ENCODE measurements around the gene KCNK4.
A peak's percentile ranks its signal among the peaks of the same experiment; 100 is the strongest.
"Not testable (repeated sequence)": the region's sequence is repeated elsewhere in the genome, so short reads cannot be mapped to it uniquely, and the experiment has no call there.

KCNK4 gene

GRCh38 chr11:64292460-64293254 is 1.6 kb downstream of the KCNK4 start:
- DNase-seq = no peak

- no peak for DNase-seq
These were observed 3.7 kb downstream of the KCNK4 start for GRCh38 chr11:64294774-64295173.

- no peak for DNase-seq
These were observed 4.7 kb downstream of the KCNK4 start for GRCh38 chr11:64295760-64296159.

- no peak for DNase-seq
These were observed 5.1 kb downstream of the KCNK4 start for GRCh38 chr11:64296236-64296635.

GRCh38 chr11:64296830-64297698 is 6.0 kb downstream of the KCNK4 start:
- no peak for DNase-seq

- no peak for DNase-seq
These were observed 6.7 kb downstream of the KCNK4 start for GRCh38 chr11:64297699-64298358.

- DNase-seq = no peak
These were observed 8.1 kb downstream of the KCNK4 start for GRCh38 chr11:64298966-64299846.

GRCh38 chr11:64299847-64300648 is 8.9 kb downstream of the KCNK4 start, which contains the start of gene CATSPERZ:
Gene CATSPERZ (plus strand): TSS chr11:64300358. CDS start chr11:64300411, 53 bp downstream.
- no peak for DNase-seq

GRCh38 chr11:64303109-64304031 is 12.3 kb downstream of the KCNK4 start:
- DNase-seq = no peak

GRCh38 chr11:64304032-64304315 is 12.9 kb downstream of the KCNK4 start:
- DNase-seq = no peak

- DNase-seq = peak; percentile 92
These were observed 13.4 kb downstream of the KCNK4 start for GRCh38 chr11:64304316-64305072.

GRCh38 chr11:64305075-64305690 is 14.1 kb downstream of the KCNK4 start, which contains the start of gene ESRRA:
Gene ESRRA (plus strand): TSS chr11:64305524. CDS start chr11:64307180, 1,656 bp downstream.
- DNase-seq = peak; percentile 97

GRCh38 chr11:64305691-64306562 is 14.8 kb downstream of the KCNK4 start:
- peak; percentile 59 for DNase-seq

- no peak for DNase-seq
These were observed 15.4 kb downstream of the KCNK4 start for GRCh38 chr11:64306563-64306875.

- no peak for DNase-seq
These were observed 15.9 kb downstream of the KCNK4 start for GRCh38 chr11:64306876-64307622.

GRCh38 chr11:64307795-64308194 is 16.7 kb downstream of the KCNK4 start:
- not testable (repeated sequence) for DNase-seq

GRCh38 chr11:64312947-64313346 is 21.8 kb downstream of the KCNK4 start:
- no peak for DNase-seq

Data from EL (cell line).